H9 (cell line): Measurements from ENCODE around the gene DNAJC2. TPM values are rescaled to one million over a fixed set of nuclear protein-coding genes. Genes with fewer than 3 reads are reported as not detected.

Experiments used
- DNase-seq: peaks from one replicate; pipeline ENCODE4 v3.0.0-alpha.2; 2017
- H2AFZ ChIP-seq: one replicate; pipeline ENCODE4 v1.6.1; 2013; ENCODE audit warnings: mild to moderate bottlenecking, low read length, control low read depth, moderate library complexity
- H2AK5ac ChIP-seq: 2 replicates; pipeline ENCODE4 v1.6.1; 2013; ENCODE audit warnings: low read length, control low read depth, mixed read lengths; ENCODE audit not compliant: insufficient read length
- H2BK120ac ChIP-seq: one replicate; pipeline ENCODE4 v1.6.1; 2013; ENCODE audit warnings: low read depth, mild to moderate bottlenecking, low read length, control low read depth, inconsistent platforms; ENCODE audit not compliant: poor library complexity, severe bottlenecking
- H2BK12ac ChIP-seq: 2 replicates; pipeline ENCODE4 v1.6.1; 2013; ENCODE audit warnings: low read length, control low read depth, mixed read lengths, low read depth; ENCODE audit not compliant: insufficient read length
- H2BK15ac ChIP-seq: 2 replicates; pipeline ENCODE4 v1.6.1; 2013; ENCODE audit warnings: low read depth, low read length, control low read depth
- H2BK20ac ChIP-seq: one replicate; pipeline ENCODE4 v1.6.1; 2013; ENCODE audit warnings: low read depth, mild to moderate bottlenecking, low read length, control low read depth, inconsistent platforms; ENCODE audit not compliant: poor library complexity, severe bottlenecking
- H2BK5ac ChIP-seq: 2 replicates; pipeline ENCODE4 v1.6.1; 2013; ENCODE audit warnings: low read length, control low read depth, mixed read lengths; ENCODE audit not compliant: insufficient read length
- H3K14ac ChIP-seq: 2 replicates; pipeline ENCODE4 v1.6.1; 2013; ENCODE audit warnings: low read length, control low read depth; ENCODE audit not compliant: insufficient read depth
- H3K18ac ChIP-seq: 2 replicates; pipeline ENCODE4 v1.6.1; 2013; ENCODE audit warnings: low read depth, mild to moderate bottlenecking, mixed read lengths, low read length, control low read depth; ENCODE audit not compliant: insufficient read length
- H3K23ac ChIP-seq: 2 replicates; pipeline ENCODE4 v1.6.1; 2013; ENCODE audit warnings: low read length, control low read depth, mixed read lengths, low read depth; ENCODE audit not compliant: insufficient read length
- H3K23me2 ChIP-seq: 2 replicates; pipeline ENCODE4 v1.6.1; 2013; ENCODE audit warnings: low read depth, mild to moderate bottlenecking, mixed read lengths, low read length, control low read depth; ENCODE audit not compliant: insufficient read length, poor library complexity, severe bottlenecking
- H3K27ac ChIP-seq: 2 replicates; pipeline ENCODE4 v1.5.1; 2013; ENCODE audit warnings: low read length, control low read depth, mixed read lengths, low read depth; ENCODE audit not compliant: insufficient read length
- H3K27me3 ChIP-seq: 2 replicates; pipeline ENCODE4 v1.6.1; 2013; ENCODE audit warnings: low read length, control low read depth, inconsistent platforms; ENCODE audit not compliant: insufficient read depth
- H3K4ac ChIP-seq: 2 replicates; pipeline ENCODE4 v1.6.1; 2013; ENCODE audit warnings: low read depth, mild to moderate bottlenecking, control low read depth, inconsistent platforms, low read length, moderate library complexity
- H3K4me1 ChIP-seq: 2 replicates; pipeline ENCODE4 v1.6.1; 2013; ENCODE audit warnings: low read length, control low read depth, inconsistent platforms; ENCODE audit not compliant: insufficient read depth
- H3K4me2 ChIP-seq: 2 replicates; pipeline ENCODE4 v1.6.1; 2013; ENCODE audit warnings: low read length, control low read depth, mixed read lengths; ENCODE audit not compliant: insufficient read length, insufficient read depth
- H3K56ac ChIP-seq: 2 replicates; pipeline ENCODE4 v1.6.1; 2013; ENCODE audit warnings: low read depth, mild to moderate bottlenecking, mixed read lengths, low read length, control low read depth; ENCODE audit not compliant: insufficient read length
- H3K79me1 ChIP-seq: 2 replicates; pipeline ENCODE4 v1.6.1; 2013; ENCODE audit warnings: low read depth, mild to moderate bottlenecking, moderate library complexity, low read length, control low read depth, inconsistent platforms; ENCODE audit not compliant: insufficient read depth, poor library complexity, severe bottlenecking
- H3K79me2 ChIP-seq: 2 replicates; pipeline ENCODE4 v1.6.1; 2013; ENCODE audit warnings: low read length, control low read depth, inconsistent platforms; ENCODE audit not compliant: insufficient read depth
- H3K9ac ChIP-seq: 2 replicates; pipeline ENCODE4 v1.6.1; 2013; ENCODE audit warnings: low read length, control low read depth, mixed read lengths; ENCODE audit not compliant: insufficient read length; ENCODE audit errors: extremely low read depth
- H3K9me3 ChIP-seq: one replicate; pipeline ENCODE4 v1.6.1; 2013; ENCODE audit warnings: low read depth, low read length, inconsistent platforms; ENCODE audit not compliant: control insufficient read depth
- H3T11ph ChIP-seq: one replicate; pipeline ENCODE4 v1.6.1; 2013; ENCODE audit warnings: mild to moderate bottlenecking, low read length, control low read depth, inconsistent platforms
- H4K20me1 ChIP-seq: one replicate; pipeline ENCODE4 v1.6.1; 2013; ENCODE audit not compliant: control insufficient read depth, insufficient read length, insufficient read depth
- H4K5ac ChIP-seq: 2 replicates; pipeline ENCODE4 v1.6.1; 2013; ENCODE audit warnings: low read depth, mild to moderate bottlenecking, mixed read lengths, low read length, control low read depth; ENCODE audit not compliant: insufficient read length
- H4K8ac ChIP-seq: replicated peaks from 2 replicates; pipeline ENCODE4 v1.6.1; 2013; ENCODE audit warnings: low read length, control low read depth, mixed read lengths, low read depth; ENCODE audit not compliant: insufficient read length
- H4K91ac ChIP-seq: 2 replicates; pipeline ENCODE4 v1.6.1; 2013; ENCODE audit warnings: low read depth, mild to moderate bottlenecking, moderate library complexity, mixed read lengths, low read length, control low read depth; ENCODE audit not compliant: insufficient read length
- H3K27ac Mint-ChIP-seq, 3 experiments: 2 replicates in 2 of 3; 3 replicates in 1 of 3; pipeline ENCODE4 v1.8.0; 2020 to 2021; ENCODE audit warnings: mixed read lengths in 3 of 3, mild to moderate bottlenecking in 1 of 3, moderate library complexity in 1 of 3
- H3K27me3 Mint-ChIP-seq: 2 replicates; pipeline ENCODE4 v1.8.0; 2021; ENCODE audit warnings: low read depth, mild to moderate bottlenecking, moderate library complexity, mixed read lengths
- H3K36me3 Mint-ChIP-seq, 3 experiments: 2 replicates in 2 of 3; 3 replicates in 1 of 3; pipeline ENCODE4 v1.8.0; 2020 to 2021; ENCODE audit warnings: low read depth in 3 of 3, mixed read lengths in 3 of 3; ENCODE audit not compliant: insufficient read depth in 1 of 3
- H3K4me1 Mint-ChIP-seq, 2 experiments: 2 replicates each; pipeline ENCODE4 v1.8.0; 2020; ENCODE audit warnings: mixed read lengths in 2 of 2
- H3K4me3 Mint-ChIP-seq, 2 experiments: 2 replicates in 1 of 2; 3 replicates in 1 of 2; pipeline ENCODE4 v1.8.0; 2020 to 2021; ENCODE audit warnings: mild to moderate bottlenecking in 2 of 2, mixed read lengths in 2 of 2, moderate library complexity in 1 of 2
- H3K9me3 Mint-ChIP-seq, 2 experiments: 2 replicates in 1 of 2; 3 replicates in 1 of 2; pipeline ENCODE4 v1.8.0; 2020; ENCODE audit warnings: mild to moderate bottlenecking in 2 of 2, mixed read lengths in 2 of 2, moderate library complexity in 1 of 2
- WGBS: extraction: QIAGEN DNeasy Blood & Tissue Kit; methylation state at CpG from one replicate; pipeline ENCODE4 v1.1.7; 2013; ENCODE audit warnings: missing lambda C conversion rate, low lambda C conversion rate, mixed read lengths; ENCODE audit not compliant: insufficient read length; ENCODE audit errors: extremely low coverage; 5-methylcytosine and 5-hydroxymethylcytosine counted together
- total RNA-seq: library from RNA; stranded (reverse); gene quantifications from 2 replicates; pipeline ENCODE4 v1.2.1, GENCODE V29; 2021
- TF ChIP-seq, protein P1 (sequence below): fragments of 200-600 bp; sonication (generic); conservative IDR thresholded peaks from 3 replicates; pipeline ENCODE4 v1.8.0; 2021; ENCODE audit warnings: antibody characterized with exemption, mild to moderate bottlenecking

The DNAJC2 gene
- total RNA-seq, 1 experiment from 2014 or later, result 57.9 TPM

DNA sequence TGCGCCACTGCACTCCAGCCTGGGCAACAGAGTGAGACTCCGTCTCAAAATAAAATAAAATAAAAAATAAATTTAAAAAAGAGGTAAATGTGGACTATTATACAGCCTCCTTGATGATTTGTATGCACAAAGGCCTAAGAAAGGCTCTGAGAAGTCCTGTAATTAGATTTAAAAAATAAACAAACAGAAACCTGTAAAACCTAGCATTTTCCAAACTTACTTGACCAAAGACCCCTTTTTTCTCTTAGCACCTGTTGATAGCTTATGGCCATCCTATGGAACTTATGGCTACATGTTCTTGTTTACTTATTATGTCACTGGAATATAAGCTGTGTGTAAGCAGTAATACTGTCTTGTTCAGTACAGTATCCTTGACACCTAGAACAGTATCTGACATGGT lies 5.7 kb downstream of the DNAJC2 start:
- Mint-ChIP-seq H3K9me3 (no peaks in the 10 kb centered on the region), H3K4me1 (peaks cover 0 to 6% of the 10 kb centered on the region in 2 experiments; a peak in 1 of 4 replicates), H3K27me3 (no peaks in the 10 kb centered on the region), H3K4me3 (no peak overlapping the region), H3K36me3 (peaks cover 40 to 66% (median 60%) of the 10 kb centered on the region in 3 experiments), H3K27ac (no peak overlapping the region)
- H3K27ac ChIP-seq, result no peak overlapping the region
- no peak overlapping the region for H2BK12ac ChIP-seq
- H3K4me1 ChIP-seq, result no peaks in the 10 kb centered on the region
- no peak overlapping the region for H3K9ac ChIP-seq
- no peaks in the 10 kb centered on the region for H3K9me3 ChIP-seq
- no peak overlapping the region for H3K56ac ChIP-seq
- TF ChIP-seq, protein P1, sequence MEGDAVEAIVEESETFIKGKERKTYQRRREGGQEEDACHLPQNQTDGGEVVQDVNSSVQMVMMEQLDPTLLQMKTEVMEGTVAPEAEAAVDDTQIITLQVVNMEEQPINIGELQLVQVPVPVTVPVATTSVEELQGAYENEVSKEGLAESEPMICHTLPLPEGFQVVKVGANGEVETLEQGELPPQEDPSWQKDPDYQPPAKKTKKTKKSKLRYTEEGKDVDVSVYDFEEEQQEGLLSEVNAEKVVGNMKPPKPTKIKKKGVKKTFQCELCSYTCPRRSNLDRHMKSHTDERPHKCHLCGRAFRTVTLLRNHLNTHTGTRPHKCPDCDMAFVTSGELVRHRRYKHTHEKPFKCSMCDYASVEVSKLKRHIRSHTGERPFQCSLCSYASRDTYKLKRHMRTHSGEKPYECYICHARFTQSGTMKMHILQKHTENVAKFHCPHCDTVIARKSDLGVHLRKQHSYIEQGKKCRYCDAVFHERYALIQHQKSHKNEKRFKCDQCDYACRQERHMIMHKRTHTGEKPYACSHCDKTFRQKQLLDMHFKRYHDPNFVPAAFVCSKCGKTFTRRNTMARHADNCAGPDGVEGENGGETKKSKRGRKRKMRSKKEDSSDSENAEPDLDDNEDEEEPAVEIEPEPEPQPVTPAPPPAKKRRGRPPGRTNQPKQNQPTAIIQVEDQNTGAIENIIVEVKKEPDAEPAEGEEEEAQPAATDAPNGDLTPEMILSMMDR, result no peak
- peaks cover 1% of the 10 kb centered on the region for H3K23me2 ChIP-seq
- no peak overlapping the region for H4K8ac ChIP-seq
- no peak overlapping the region for H2BK120ac ChIP-seq
- no peak overlapping the region for H2AFZ ChIP-seq
- no peak overlapping the region for H2BK5ac ChIP-seq
- no peak overlapping the region for H4K91ac ChIP-seq
- H3K18ac ChIP-seq, result no peak overlapping the region
- no peak for DNase-seq
- H3T11ph ChIP-seq, result no peak overlapping the region
- H2AK5ac ChIP-seq, result no peak overlapping the region
- WGBS, result no CpG with 5 or more reads among the region's 2 CpGs
- no peak overlapping the region for H3K4ac ChIP-seq
- H4K20me1 ChIP-seq, result no peaks in the 10 kb centered on the region
- H3K4me2 ChIP-seq, result no peak overlapping the region
- peaks cover 13% of the 10 kb centered on the region for H3K79me2 ChIP-seq
- H2BK15ac ChIP-seq, result no peak overlapping the region
- H2BK20ac ChIP-seq, result no peak overlapping the region
- H3K79me1 ChIP-seq, result peaks cover 4% of the 10 kb centered on the region
- no peak overlapping the region for H3K23ac ChIP-seq
- no peak overlapping the region for H3K14ac ChIP-seq
- H3K27me3 ChIP-seq, result no peaks in the 10 kb centered on the region
- no peak overlapping the region for H4K5ac ChIP-seq
